Gastroesophageal sphincter (tissue), 3 donors: ENCODE data around the gene WNT7B.

ENCODE experiments used
- CTCF ChIP-seq, 4 experiments: fragments of 200-600 bp in 2 of 4; fragments of 450-650 bp in 2 of 4; sonication (generic) in 1 of 4; IDR thresholded peaks; one replicate each; pipeline ENCODE4 v1.5.1; 2017 to 2019; ENCODE audit warnings: antibody characterized with exemption in 4 of 4, mild to moderate bottlenecking in 2 of 4, moderate library complexity in 2 of 4
- POLR2A ChIP-seq, 2 donors: fragments of 450-650 bp; IDR thresholded peaks; one replicate each; pipeline ENCODE4 v1.6.1; 2017; ENCODE audit warnings: antibody characterized with exemption in 2 of 2, mild to moderate bottlenecking in 2 of 2, moderate library complexity in 1 of 2

GRCh38 chr22:45893516-45893915 is 83.4 kb downstream of the WNT7B start:
- TF ChIP-seq CTCF (IDR thresholded peaks at IDR 0.05), result no peak
- TF ChIP-seq POLR2A (IDR thresholded peaks at IDR 0.05), result no peak
